GM21717 (cell line): Measurements from ENCODE around the gene LIN7A.

Experiments used
- ATAC-seq: cut with Tn5 transposase; IDR thresholded peaks from one replicate; pipeline ENCODE4 v1.9.1; 2021; ENCODE audit warnings: mild to moderate bottlenecking, moderate library complexity; ENCODE audit not compliant: unreplicated experiment

The LIN7A gene

DNA sequence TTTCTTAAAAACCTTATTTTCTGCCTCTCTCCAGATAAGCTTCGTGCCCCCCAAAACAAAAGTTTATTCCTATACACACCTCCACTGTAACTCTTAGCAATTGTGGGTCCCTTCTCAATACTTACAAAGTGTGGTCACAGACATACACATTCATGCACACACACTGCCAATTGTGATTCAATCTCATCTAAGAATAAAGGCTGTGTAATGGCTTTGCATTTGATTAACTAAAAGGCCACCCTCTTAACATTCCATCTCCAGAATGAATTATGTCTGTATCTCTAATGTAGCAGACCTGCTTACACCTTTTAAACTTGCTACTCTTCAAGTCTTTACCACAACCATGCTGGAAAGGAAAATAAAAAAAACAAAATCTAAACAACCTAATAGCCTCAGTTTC is 171.5 kb downstream of the LIN7A start:
- no peak for ATAC-seq

DNA sequence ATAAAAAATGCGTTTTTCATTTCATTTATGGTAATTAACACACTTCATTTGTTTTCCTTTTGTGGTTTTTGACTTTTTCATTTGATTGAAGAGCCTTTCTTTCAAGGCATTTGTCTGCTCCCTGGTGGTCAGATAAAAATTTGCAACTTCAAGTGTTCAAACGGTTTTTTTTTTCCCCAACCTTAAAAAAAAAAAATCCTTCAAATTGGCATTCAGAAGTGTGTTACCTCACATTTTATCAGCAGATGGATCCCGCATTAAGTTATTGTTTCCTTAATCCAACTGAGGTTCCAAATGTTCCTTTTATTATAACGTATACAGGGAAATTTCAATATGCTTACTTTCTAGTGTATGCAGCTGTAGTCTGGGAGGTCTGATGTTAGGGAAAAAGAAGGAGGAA is 173.9 kb downstream of the LIN7A start:
- no peak for ATAC-seq

DNA sequence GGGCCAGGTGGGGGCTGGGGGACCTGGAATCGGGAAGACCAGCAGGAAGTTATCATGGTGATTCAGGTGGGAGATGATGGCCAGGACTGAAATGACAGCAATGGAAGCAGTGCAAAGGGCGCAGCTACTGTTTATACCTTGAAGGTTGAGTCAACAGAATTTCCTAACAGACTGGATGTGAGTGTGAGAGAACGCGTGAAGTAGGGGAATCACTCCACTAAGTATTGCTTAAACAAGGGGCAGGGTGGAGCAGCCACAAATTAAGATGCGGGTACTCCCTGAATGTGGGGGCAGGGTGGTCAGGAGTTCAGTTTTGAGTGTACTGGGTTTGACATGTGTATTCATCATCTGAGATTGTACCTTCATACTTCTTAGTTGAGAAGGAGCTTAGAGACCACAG is 175.9 kb downstream of the LIN7A start:
- no peak for ATAC-seq

DNA sequence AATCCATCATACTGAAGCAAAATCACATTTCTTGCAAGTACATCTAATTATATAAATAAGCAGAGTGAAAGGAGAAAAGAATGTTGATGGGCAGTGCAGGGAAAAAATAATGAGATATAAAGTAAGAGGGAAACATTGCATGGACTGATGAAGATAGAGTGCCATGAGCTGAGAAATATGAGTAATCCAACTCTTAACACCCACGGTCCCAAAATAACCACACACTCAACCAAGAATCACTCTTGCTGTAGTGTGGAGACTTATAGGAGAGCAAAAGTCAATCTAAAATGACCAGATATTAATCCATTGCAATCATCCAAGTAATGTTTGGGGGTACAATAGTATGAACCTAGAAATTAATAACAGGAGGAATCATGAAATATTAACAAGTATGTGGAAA is 180.9 kb downstream of the LIN7A start:
- peak; percentile 84 for ATAC-seq

DNA sequence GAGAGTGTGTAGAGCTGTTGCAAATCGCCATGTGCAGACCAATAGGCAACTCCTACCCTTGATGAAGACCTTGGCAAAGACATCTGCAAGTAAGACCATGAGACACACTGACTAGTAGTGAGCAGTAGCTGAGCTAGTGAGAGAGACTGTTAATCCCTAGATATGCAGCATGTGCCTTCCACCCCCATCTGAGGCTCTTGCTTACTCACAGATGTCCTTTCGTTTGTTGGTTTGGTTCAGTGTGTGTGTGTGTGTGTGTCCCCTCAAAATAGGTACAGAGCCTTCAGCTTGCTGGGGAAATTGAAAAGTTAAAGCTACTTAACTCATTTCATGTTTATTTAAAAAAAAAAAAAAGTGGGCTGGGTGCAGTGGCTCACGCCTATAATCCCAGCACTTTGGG is 183.5 kb downstream of the LIN7A start:
- ATAC-seq = no peak

DNA sequence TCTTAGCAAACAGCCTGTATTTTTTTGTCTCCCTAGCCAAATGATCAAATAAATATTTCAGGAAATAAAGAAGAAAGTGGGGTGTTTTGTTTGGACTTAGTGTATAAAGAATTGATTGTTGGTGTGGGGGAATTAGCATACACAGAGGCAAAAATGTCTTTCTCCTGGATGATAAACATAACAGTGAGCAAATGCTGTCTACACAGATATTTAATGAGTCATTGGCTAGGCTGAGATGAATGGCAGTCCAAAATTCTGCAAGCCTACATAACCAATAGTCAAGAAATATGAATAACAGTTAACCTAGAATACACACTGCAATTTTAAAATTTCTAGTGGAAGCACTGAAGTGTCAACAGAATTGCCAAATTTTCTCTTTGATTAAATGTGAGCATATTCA is 185.3 kb downstream of the LIN7A start:
- no peak for ATAC-seq

DNA sequence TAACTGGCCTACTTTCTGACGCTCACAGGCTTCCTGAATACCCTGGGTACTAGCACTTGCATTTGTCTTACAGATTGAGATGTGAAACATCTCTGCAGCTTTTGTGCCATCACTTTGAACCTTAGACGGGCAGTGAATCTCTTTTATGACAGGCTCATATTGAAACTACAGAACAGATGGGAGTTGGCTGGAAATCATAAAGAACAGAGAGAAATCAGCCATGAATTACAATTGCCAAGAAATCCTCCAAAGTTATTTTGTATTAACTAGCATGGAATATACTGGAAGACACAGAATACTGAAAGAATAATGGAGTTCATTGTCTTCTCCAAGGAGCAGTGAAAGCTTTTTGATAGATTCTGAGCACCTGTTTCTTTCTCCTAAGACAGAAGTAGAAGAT is 188.3 kb downstream of the LIN7A start:
- ATAC-seq = no peak

DNA sequence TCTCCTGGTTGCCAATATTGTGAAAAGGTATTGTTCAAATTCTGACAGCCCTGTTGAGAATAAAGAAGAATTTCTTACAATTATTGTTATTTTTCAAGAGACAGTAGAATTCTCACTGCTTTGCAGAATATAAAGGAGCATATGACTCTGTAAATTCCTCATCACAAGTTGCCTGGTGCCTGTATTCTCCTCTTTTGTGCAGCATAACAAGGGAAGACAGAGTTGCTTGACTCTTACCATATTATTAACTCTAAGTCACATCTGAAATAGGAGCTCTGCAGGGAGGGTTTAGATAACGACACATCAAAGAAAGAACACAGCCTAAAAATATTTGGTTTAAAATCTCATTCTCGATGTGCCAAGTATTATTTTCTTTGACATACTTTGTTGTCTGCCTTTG is 189.9 kb downstream of the LIN7A start:
- ATAC-seq = no peak

DNA sequence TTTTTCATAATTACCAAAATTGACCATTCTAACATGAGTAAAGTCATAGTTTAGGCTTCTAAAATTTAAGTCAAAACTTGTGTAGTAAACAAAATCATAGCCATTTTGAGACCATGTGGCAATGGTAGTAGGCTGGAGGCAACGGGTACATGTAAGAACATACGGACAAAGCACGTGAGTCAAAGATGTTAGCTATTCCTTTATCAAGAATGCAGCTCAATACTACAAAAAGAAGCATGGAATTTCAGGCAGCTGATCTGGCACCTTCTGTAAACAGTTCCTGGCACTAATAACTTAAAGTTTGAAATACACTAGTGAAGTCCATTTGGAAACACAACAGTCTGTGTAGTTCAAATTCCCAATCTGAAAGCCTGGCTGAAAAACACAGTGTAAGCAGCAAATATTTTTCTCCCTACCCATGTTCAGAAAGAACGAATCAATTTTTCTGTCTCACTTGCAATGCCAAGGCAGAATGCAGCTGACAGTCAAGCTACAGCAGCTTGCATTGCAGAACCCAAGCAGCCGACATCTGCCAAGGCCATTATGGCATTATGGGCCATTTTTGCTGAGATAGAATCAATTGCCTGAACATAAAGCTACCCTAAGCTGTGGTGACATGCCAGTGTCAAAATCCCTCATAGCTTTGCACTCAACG is 191.8 kb downstream of the LIN7A start:
- ATAC-seq = no peak
